Endothelial cell of umbilical vein (primary cell): Measurements from ENCODE around the gene SORCS2. TPM values are rescaled to one million over a fixed set of nuclear protein-coding genes. Genes with fewer than 3 reads are reported as not detected.

Source experiments
- BruUV-seq: library from RNA; stranded (reverse); fragments of 400-500 nt; replicated peaks from 2 replicates; lab custom pipeline; 2021; lab: Mats Ljungman, UMichigan
- CTCF ChIA-PET: fragments of 300-600, 350-600 bp; sonication (Branson Sonifier 250); formaldehyde crosslinking; loops from one replicate; lab custom pipeline; 2021; ENCODE audit warnings: antibody characterized with exemption, inconsistent platforms; lab: Charles Lee
- POLR2A ChIA-PET: fragments of 300-600, 350-600 bp; sonication (Branson Sonifier 250); formaldehyde crosslinking; loops from one replicate; lab custom pipeline; 2021; ENCODE audit warnings: antibody characterized with exemption, inconsistent platforms; lab: Charles Lee
- DNase-seq: peaks from one replicate; pipeline ENCODE4 v3.0.0-alpha.2; 2011; ENCODE audit warnings: low read depth, low spot score
- FAIRE-seq: peaks from 2 replicates; lab custom pipeline; 2011; peaks lifted over from hg19 to GRCh38; lab: Jason Lieb, UNC
- H2AFZ ChIP-seq: 2 replicates; pipeline ENCODE4 v1.6.0; 2012; ENCODE audit warnings: low read depth, low read length, control low read depth, inconsistent platforms
- H3K27ac ChIP-seq: 2 replicates; pipeline ENCODE4 v1.5.1; 2011; ENCODE audit warnings: low read depth, mild to moderate bottlenecking, control low read depth, low read length, moderate library complexity; ENCODE audit not compliant: insufficient read depth
- H3K27me3 ChIP-seq, 2 experiments: 2 replicates each; pipeline versions ENCODE4 v1.6.0 to v1.6.1; 2011; ENCODE audit warnings: low read length in 2 of 2, mixed read lengths in 1 of 2; ENCODE audit not compliant: control insufficient read depth in 2 of 2, insufficient read depth in 2 of 2
- H3K36me3 ChIP-seq, 2 experiments: 2 replicates in 1 of 2; 3 replicates in 1 of 2; pipeline ENCODE4 v1.5.1; 2011; ENCODE audit warnings: low read length in 2 of 2, mild to moderate bottlenecking in 1 of 2, moderate library complexity in 1 of 2; ENCODE audit not compliant: control insufficient read depth in 2 of 2, insufficient read depth in 2 of 2; ENCODE audit errors: extremely low read depth in 1 of 2
- H3K4me1 ChIP-seq: 3 replicates; pipeline ENCODE4 v1.5.1; 2011; ENCODE audit warnings: mild to moderate bottlenecking, low read length; ENCODE audit not compliant: control insufficient read depth, insufficient read depth; ENCODE audit errors: extremely low read depth
- H3K4me2 ChIP-seq: 2 replicates; pipeline ENCODE4 v1.6.1; 2011; ENCODE audit warnings: low read length, control low read depth, mixed read lengths; ENCODE audit not compliant: insufficient read depth
- H3K4me3 ChIP-seq, 3 experiments: fragments of 200-600 bp in 1 of 3; sonication (generic), shearing (Covaris generic) in 1 of 3; replicated peaks in 1 of 3; 2 replicates each; pipeline ENCODE4 v1.5.1; 2011 to 2016; ENCODE audit warnings: control low read depth in 3 of 3, low read length in 3 of 3, mild to moderate bottlenecking in 2 of 3, inconsistent platforms in 1 of 3, low read depth in 1 of 3, moderate library complexity in 1 of 3; ENCODE audit not compliant: insufficient read depth in 1 of 3
- H3K79me2 ChIP-seq: 2 replicates; pipeline ENCODE4 v1.6.0; 2012; ENCODE audit warnings: low read length, inconsistent platforms; ENCODE audit not compliant: control insufficient read depth, insufficient read depth
- H3K9ac ChIP-seq: replicated peaks from 2 replicates; pipeline ENCODE3; 2011; ENCODE audit warnings: low read length, control low read depth; ENCODE audit not compliant: insufficient read depth; ENCODE audit errors: extremely low read depth
- H3K9me1 ChIP-seq: replicated peaks from 3 replicates; pipeline ENCODE4 v1.6.0; 2011; ENCODE audit warnings: mild to moderate bottlenecking, low read length; ENCODE audit not compliant: control insufficient read depth, insufficient read depth; ENCODE audit errors: extremely low read depth
- H3K9me3 ChIP-seq: replicated peaks from 2 replicates; pipeline ENCODE4 v1.5.1; 2012; ENCODE audit warnings: low read length, inconsistent platforms; ENCODE audit not compliant: control insufficient read depth, insufficient read depth
- H4K20me1 ChIP-seq: replicated peaks from 2 replicates; pipeline ENCODE3; 2011; ENCODE audit warnings: mild to moderate bottlenecking, low read length; ENCODE audit not compliant: control insufficient read depth, insufficient read depth; ENCODE audit errors: extremely low read depth
- CTCF ChIP-seq, 2 donors: IDR thresholded peaks; 1 replicate in 1 of 2; 2 replicates in 1 of 2; pipeline ENCODE4 v1.5.1; 2011; ENCODE audit warnings: low read length in 2 of 2, mild to moderate bottlenecking in 2 of 2, moderate library complexity in 2 of 2, control low read depth in 1 of 2, inconsistent platforms in 1 of 2, low read depth in 1 of 2; ENCODE audit not compliant: insufficient read depth in 1 of 2; ENCODE audit errors: extremely low read depth in 1 of 2
- EZH2 ChIP-seq: IDR thresholded peaks from 2 replicates; pipeline ENCODE4 v1.6.1; 2012; ENCODE audit warnings: borderline replicate concordance, low read depth, mild to moderate bottlenecking, moderate library complexity, low read length, inconsistent platforms; ENCODE audit not compliant: severe bottlenecking
- FOS ChIP-seq: IDR thresholded peaks from 2 replicates; pipeline ENCODE4 v1.6.1; 2011; ENCODE audit warnings: mild to moderate bottlenecking, low read length, moderate library complexity, borderline replicate concordance; ENCODE audit not compliant: insufficient read depth
- GATA2 ChIP-seq: IDR thresholded peaks from 2 replicates; pipeline ENCODE4 v1.7.0; 2011; ENCODE audit warnings: low read depth, mild to moderate bottlenecking, moderate library complexity, mixed read lengths, low read length; ENCODE audit not compliant: insufficient read length, insufficient read depth
- JUN ChIP-seq: IDR thresholded peaks from 2 replicates; pipeline ENCODE4 v1.6.1; 2011; ENCODE audit warnings: borderline replicate concordance, low read depth; ENCODE audit not compliant: insufficient read length, insufficient read depth
- MAX ChIP-seq: IDR thresholded peaks from 2 replicates; pipeline ENCODE4 v1.6.1; 2011; ENCODE audit not compliant: insufficient read depth, insufficient read length
- MYC ChIP-seq: IDR thresholded peaks from one replicate; pipeline ENCODE4 v1.6.1; 2011; ENCODE audit warnings: mild to moderate bottlenecking, low read depth, low read length
- POLR2A ChIP-seq: IDR thresholded peaks from 2 replicates; pipeline ENCODE4 v1.6.1; 2012; ENCODE audit warnings: low read depth, mild to moderate bottlenecking, control low read depth, low read length
- POLR2AphosphoS5 ChIP-seq: IDR thresholded peaks from 2 replicates; pipeline ENCODE4 v1.6.1; 2012; ENCODE audit warnings: low read depth, mild to moderate bottlenecking, control low read depth, low read length, moderate library complexity; ENCODE audit not compliant: insufficient read depth
- dilution Hi-C: fragments of 300-500 bp; cut with MboI; formaldehyde crosslinking; loops from one replicate; pipeline ENCODE4 v1.15.0; 2019; ENCODE audit warnings: low sequenced_read_pairs; ENCODE audit not compliant: extremely low pct_ligation_motif_present
- intact Hi-C: fragments of 100-400 bp; cut with micrococcal nuclease; formaldehyde crosslinking; loops from one replicate; pipeline ENCODE4 v1.10.0; 2022
- polyA plus RNA-seq, 4 experiments: library from polyadenylated mRNA; depleted of rRNA in 3 of 4; stranded (reverse) in 3 of 4; unstranded in 1 of 4; fragments of >200 nt; gene quantifications; 2 replicates each; pipeline versions ENCODE4 v1.2.1 to v1.2.3, GENCODE V29; 2011 to 2012; ENCODE audit warnings: missing spikeins in 1 of 4
- total RNA-seq: library from RNA; stranded (reverse); gene quantifications from 2 replicates; pipeline ENCODE4 v1.2.3, GENCODE V29; 2021

SORCS2 gene
- total and polyA plus RNA-seq, 2 donors (not counting 3 experiments of a cell fraction or from before 2014, with no cell fraction given) = not detected

- Histone ChIP-seq H3K4me3 (no peak overlapping the region), H3K27ac (no peak overlapping the region), H3K4me2 (no peak overlapping the region), H3K9ac (no peak overlapping the region), H3K27me3 (no peaks in the 10 kb centered on the region), H3K9me1 (no peaks in the 10 kb centered on the region), H3K4me1 (no peaks in the 10 kb centered on the region), H4K20me1 (no peaks in the 10 kb centered on the region), H3K36me3 (peaks cover 53 to 69% of the 10 kb centered on the region in 2 experiments), H2AFZ (no peak overlapping the region), H3K9me3 (no peaks in the 10 kb centered on the region), H3K79me2 (peaks cover 34% of the 10 kb centered on the region)
- no peak for TF ChIP-seq FOS
- TF ChIP-seq MAX = no peak
- no peak for TF ChIP-seq POLR2A
- no peak for TF ChIP-seq MYC
- no peak for TF ChIP-seq GATA2
- no peak for TF ChIP-seq JUN
- no peak for TF ChIP-seq POLR2AphosphoS5
- no peak for TF ChIP-seq EZH2
- no peak for TF ChIP-seq CTCF (IDR thresholded peaks at IDR 0.05; ENCODE audit: extremely low read depth in 1 of 2, insufficient read depth in 1 of 2, low read depth in 1 of 2, low read length in 2 of 2)
- no TSS peak for BruUV-seq
- intact Hi-C loops = no loop called here
- POLR2A ChIA-PET = no interaction called here
- DNase-seq (no peak), FAIRE-seq (no peak)
- dilution Hi-C loops = no loop called here
- CTCF ChIA-PET = interaction anchor here (1.2 to 2.1 kb wide), 2 partner anchors 13 to 28 kb away, joined by 5 to 8 read pairs; no protein-coding TSS in a partner anchor
Measured at GRCh38 chr4:7774301-7775294, 582.3 kb downstream of the SORCS2 start.
